HL-60 (cell line): ENCODE results near the gene CLRN3.

Experiments used
- POLR2AphosphoS5 ChIP-seq: IDR thresholded peaks from 2 replicates; pipeline ENCODE4 v1.6.1; 2012; ENCODE audit warnings: low read depth
- TF ChIP-seq, protein P1 (sequence below): IDR thresholded peaks from one replicate; pipeline ENCODE4 v1.5.1; 2011; ENCODE audit warnings: low read length, control low read depth, inconsistent platforms; ENCODE audit not compliant: insufficient read depth

DNA sequence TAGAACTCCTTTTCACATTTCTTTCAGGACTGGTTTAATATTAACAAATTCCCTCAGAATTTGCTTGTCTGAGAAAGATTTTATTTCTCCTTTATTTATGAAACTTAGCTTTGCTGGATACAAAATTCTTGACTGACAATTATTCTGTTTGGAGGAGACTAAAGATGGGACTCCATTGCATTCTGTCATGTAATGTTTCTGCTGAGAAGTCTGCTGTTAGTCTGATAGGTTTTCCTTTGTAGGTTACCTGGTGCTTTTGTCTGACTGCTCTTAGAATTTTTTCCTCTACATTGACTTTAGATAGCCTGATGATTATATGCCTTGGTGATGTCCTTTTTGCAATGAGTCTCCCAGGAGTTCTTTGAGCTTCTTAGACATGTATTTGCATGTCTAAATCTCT, 23.4 kb downstream of the CLRN3 start:
- no peak for TF ChIP-seq POLR2AphosphoS5
- TF ChIP-seq, protein P1, sequence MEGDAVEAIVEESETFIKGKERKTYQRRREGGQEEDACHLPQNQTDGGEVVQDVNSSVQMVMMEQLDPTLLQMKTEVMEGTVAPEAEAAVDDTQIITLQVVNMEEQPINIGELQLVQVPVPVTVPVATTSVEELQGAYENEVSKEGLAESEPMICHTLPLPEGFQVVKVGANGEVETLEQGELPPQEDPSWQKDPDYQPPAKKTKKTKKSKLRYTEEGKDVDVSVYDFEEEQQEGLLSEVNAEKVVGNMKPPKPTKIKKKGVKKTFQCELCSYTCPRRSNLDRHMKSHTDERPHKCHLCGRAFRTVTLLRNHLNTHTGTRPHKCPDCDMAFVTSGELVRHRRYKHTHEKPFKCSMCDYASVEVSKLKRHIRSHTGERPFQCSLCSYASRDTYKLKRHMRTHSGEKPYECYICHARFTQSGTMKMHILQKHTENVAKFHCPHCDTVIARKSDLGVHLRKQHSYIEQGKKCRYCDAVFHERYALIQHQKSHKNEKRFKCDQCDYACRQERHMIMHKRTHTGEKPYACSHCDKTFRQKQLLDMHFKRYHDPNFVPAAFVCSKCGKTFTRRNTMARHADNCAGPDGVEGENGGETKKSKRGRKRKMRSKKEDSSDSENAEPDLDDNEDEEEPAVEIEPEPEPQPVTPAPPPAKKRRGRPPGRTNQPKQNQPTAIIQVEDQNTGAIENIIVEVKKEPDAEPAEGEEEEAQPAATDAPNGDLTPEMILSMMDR, result no peak
